Right renal cortex interstitium (tissue), 3 donors: ENCODE results near the gene PTHLH. TPM values are rescaled to one million over a fixed set of nuclear protein-coding genes. Genes with fewer than 3 reads are reported as not detected.

Source experiments
- DNase-seq, 3 donors: peaks; one replicate each; pipeline ENCODE4 v3.0.0-alpha.2; 2013; ENCODE audit warnings: low read depth in 3 of 3, low spot score in 2 of 3
- polyA plus RNA-seq, 3 donors: library from polyadenylated mRNA; unstranded; fragments of 120-200 nt; gene quantifications; one replicate each; pipeline ENCODE4 v1.2.1, GENCODE V29; 2013; ENCODE audit not compliant: insufficient read length in 3 of 3

Gene PTHLH
- polyA plus RNA-seq, 3 donors: 0.83 to 1.3 (median 1.0) TPM

- DNase-seq: peak in 1 of 3 donors; percentile 49
Measured at GRCh38 chr12:27975222-27976136, 2.9 kb upstream of the PTHLH start.

DNA sequence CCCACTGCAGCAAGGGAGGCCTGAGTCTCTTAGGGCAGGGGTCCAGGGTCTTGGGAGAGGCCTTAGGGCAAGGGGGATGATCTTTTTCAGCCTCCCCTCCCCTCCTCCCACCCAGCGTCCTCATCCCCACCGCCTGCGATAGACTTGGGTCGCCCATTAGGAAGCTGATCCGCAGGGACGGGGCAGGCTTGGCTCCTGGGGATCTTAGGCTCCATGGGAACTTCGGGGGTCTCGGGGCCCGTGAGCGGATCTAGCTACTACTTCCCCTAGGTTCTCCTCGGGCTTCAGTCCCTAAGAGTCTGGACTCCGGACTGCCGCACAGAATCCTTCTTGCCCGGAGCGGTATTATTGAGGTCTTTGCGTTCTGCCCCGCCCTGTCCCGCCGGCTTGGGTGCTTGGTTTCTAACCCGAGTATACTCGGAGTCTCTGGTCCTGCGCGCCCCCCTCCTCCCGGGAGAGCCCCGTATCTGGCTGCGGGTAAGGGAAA is 2.2 kb upstream of the PTHLH start:
- DNase-seq: no peak

DNA sequence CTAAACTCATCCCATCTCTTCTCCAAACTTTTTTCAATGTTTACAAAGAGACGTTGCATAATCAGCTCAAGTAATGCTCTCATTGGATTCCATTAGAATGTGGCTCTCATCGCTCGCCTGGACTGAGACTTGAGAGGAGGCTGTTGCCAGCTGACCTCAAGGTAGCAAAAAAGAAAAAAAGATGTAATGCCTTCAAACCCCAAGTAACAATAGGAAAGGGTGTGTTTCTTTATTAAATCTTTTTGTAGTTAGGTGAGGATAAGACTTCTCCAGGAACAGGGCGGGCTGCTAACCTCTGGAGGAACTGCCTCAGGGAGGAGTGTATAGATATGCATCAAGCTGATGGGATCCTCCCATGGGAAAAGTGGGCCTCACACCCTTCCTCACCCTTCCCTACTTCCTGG is 956 bp upstream of the PTHLH start:
- DNase-seq: no peak

- no peak for DNase-seq
Measured at GRCh38 chr12:27971606-27972005, 927 bp downstream of the PTHLH start.

- peak in 1 of 3 donors; percentile 21 for DNase-seq
Measured at GRCh38 chr12:27971121-27971489, 1.4 kb downstream of the PTHLH start.

DNA sequence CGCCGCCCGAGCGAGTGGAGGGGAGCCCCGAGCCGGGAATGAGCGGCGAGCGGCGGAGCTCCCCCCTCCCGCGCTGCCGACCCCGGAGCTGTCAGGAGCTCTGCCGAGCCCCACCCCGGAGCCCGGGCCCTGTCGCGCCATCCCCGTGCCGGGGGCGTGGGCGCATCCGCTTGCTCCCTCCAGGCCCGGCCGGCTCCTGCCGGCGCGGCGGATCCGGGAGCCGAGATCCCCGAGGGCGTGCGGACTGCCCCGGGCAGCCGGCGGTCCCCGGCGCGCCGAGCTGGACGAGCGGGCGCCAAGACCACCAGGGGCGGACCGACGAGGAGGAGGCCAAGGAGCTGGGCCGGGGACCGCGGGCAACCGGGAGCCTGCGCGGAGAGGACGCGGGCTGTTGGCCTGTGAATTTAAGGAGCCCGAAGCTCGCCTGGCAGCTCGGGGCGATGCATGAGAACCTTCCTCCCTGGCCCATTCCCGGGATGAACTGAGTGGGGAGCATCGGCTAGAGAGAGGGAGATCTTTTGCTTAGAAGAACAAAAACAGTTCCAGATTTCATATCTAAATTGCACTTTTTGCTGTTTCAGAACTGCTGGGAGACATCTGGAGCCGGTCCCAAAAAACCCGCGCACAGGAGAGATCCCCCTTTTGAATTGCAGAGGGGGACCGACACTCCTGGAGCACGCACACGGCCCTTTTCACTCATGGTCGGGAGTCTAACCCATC is 2.0 kb downstream of the PTHLH start:
- peak in 1 of 3 donors; percentile 24 for DNase-seq

- peak in 1 of 3 donors; percentile 44 for DNase-seq
Measured at GRCh38 chr12:27969624-27970400, 2.7 kb downstream of the PTHLH start.

DNA sequence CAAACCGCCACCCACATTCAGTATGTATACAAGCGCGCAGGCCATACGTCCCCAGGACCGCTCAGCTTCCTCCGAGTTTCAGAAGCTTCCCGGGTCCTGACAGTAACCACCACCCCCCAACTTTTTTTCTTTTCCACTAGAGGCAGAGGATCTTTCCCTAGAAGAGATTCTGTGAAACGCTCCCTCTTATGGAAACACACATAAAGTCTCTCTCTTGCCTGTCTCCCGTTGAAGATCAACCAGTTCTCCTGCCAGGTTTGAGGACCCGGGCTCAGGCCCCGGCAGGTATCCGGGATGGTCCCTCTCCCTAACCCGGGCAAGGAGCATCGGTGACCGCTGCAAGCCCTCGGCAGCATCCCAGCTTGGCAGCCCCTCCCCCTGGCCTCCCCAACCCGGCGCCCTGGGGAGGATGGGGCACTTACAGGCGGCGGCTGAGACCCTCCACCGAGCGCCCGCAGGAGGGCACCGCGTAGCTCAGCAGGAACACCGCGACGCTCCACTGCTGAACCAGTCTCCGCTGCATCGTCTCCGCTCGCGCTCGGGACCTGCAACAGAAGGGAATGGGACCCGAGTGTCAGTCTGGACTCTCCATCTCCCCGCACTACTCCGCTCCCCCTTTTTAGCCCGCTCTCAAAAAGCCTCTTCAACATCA is 3.4 kb downstream of the PTHLH start:
- DNase-seq: no peak

DNA sequence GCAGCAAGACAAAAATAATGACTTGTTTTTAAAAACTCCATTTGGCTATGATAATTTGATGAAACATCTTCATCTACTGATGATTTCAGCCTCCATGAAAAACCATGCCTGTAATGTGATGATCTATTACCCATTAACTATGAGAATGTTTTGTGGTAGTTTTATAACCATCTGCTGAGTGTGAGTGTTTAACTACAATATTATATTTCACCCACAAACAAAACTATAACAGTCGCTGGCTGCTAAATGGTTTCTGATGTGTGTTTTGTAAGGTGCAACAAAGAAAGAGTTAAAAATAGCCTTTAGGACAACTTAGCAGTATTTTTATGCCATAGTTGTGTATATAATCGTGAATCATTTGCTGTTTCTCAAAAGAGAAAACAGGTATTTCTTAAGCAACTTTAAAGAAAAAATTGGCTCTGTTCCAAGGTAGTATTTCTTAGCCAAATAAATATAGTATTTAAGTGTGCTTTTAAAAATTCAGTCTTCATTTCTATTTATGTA is 4.9 kb downstream of the PTHLH start:
- no peak for DNase-seq

DNA sequence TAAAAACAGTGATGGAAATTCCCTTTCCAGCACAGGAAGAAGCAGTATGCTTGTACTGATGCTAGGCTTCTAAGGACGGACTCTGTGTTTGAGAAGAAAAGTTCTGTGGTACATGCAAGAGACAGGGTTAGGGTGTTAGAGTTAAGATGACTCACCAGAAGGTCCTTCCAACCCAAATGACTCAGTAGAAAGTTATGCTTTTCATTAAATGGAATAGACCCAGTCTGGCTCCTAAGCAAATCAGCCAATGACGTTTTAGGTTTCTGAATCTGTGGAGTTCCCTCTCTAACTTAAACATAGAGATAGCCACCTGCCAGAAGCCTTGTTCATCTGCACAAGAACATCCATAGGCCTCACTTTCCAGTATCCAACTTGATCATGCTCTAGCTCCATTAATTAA is 5.7 kb downstream of the PTHLH start:
- no peak for DNase-seq

DNA sequence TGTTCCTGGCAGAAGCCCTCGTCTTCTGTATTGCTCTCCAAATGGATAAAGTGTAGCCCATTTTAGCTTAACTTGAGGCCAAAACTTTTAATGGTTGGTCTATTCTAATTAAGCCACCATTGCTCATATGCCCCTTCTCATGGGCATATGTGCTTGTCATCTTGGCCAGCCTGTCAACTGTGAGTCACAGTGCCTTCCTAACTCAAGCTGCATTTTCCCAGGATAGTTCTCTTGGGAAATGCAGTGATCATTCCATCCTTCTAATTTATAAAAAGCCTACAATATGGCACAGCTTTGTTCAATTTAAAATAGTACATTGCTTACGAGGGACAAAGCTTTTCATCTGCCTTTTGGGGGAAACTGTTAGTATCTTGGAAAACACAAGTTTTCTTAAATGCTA is 6.6 kb downstream of the PTHLH start:
- no peak for DNase-seq

GRCh38 chr12:27965411-27965810 is 7.1 kb downstream of the PTHLH start:
- DNase-seq: no peak

DNA sequence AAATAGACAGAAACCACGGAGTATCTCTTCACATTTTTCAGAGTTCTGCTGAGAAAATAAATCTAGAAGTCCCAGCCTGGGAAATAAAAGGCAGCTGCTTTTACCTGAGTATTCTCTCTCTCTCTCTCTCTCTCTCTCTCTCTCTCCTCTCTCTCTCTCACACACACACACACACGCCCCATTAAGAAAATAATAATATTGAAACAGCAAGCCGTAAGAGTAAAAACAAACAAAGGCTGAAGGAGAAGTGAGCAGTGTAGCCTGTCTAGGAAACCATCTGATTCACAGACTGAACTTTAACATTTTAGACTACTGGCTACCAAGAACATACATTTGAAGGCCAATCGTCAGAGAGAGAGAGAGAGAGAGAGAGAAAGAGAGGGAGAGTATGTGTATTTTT is 8.4 kb downstream of the PTHLH start:
- no peak for DNase-seq

DNA sequence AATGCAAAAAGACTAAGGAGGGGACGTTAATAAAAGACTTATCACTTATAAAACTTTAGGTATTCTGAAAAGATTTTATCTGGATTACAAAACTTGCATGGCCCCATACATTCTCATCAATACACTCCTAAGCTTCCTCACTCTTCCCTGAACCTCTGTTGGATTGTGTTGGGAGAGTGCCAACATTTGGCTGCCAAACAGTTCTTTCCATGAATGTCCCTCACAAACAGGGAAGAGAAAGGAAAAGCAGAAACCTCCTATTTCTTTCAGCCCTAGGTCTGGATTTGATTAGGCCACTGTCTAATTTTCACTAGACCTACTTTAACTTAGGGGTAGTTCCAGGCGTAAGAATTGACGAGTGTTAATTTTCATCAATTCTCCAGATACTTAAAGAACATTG is 11.7 kb downstream of the PTHLH start:
- no peak for DNase-seq

DNA sequence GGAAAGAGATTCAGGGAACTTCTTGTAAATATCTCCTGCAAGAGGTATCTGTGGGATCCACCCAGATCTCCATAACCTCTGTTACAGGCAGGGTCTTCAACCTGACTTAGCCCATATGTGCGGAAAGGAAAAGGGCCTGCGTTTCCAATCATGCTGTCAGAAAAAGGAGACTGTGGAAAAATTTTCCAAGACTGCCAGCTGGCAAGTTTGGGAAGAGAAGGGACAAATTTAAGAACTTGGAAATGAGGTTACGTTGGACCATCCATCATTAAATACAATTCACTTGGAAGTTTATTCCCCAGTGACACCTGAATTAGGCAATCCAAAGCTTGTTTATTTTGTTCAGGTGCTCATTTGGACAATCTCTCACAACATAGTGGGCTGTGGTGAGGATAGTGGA is 13.9 kb downstream of the PTHLH start:
- no peak for DNase-seq

- DNase-seq: no peak
Measured at GRCh38 chr12:27957366-27957765, 15.2 kb downstream of the PTHLH start.

- no peak for DNase-seq
Measured at GRCh38 chr12:27953817-27954216, 18.7 kb downstream of the PTHLH start.

GRCh38 chr12:27953348-27953747 is 19.2 kb downstream of the PTHLH start:
- no peak for DNase-seq

DNA sequence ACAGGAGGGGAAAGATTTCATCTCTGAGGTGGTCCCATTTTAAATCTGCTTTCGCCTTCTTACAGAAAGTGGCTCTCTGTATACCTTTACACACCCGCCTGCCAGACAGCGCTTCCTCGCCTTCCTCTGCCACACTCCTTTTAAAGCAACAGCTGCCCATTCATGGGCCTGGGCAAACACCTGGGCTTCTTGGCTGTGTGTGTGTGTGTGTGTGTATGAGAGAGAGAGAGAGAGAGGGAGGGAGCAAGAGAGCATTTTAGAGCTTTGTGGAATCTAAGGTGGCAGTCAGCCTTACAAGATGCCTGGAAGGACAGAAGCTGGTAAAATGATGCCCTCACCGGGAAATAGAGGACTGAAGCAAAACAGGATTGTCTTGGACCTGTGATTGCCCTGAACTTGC is 20.0 kb downstream of the PTHLH start:
- DNase-seq: no peak

- DNase-seq: no peak
Measured at GRCh38 chr12:27951898-27952297, 20.6 kb downstream of the PTHLH start.
